Stimulated activated CD8-positive, alpha-beta memory T cell treated with anti-CD3 and anti-CD28 coated beads, Interleukin-4, amount 100 ng/mL, for 48 hours (primary cell): ENCODE data around the gene MLC1.
"Not testable (repeated sequence)": the region's sequence is repeated elsewhere in the genome, so short reads cannot be mapped to it uniquely, and the experiment has no call there.

Experiments used
- DNase-seq: peaks from one replicate; pipeline ENCODE4 v3.0.0-alpha.2; 2020

The MLC1 gene

DNA sequence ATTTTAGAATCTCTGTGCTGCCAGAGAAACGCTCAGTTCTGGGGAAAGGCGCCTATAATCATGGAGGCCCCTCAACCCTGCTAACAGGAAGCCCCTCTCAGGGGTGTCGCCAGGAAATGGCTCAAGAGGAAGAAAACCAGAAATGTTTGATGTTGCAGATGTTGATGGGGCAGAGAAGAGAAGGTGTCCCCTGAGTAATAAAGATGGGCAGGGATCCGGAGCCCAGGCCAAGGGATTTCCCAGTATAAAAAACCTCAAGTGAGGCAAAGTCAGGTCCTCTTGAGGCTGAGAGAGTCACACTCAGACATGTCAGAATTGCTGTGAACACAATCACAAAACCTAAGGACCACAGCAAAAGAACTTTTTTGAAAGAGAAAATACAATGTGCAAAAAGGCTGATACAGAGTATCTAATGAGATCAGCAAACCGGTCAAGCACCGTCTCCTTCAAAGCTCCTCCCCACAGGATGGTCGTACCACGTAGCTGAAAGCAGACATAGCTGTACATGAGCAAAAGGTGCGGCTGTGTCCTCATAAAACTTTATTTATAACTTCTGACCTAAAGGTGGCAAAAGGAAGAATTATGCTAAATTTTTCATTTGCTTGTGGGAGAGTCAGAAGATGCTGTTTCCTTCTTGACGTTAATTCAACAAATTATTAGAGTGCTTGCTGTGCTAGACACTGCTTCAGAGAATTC, 16.8 kb upstream of the MLC1 start:
- DNase-seq = no peak

DNA sequence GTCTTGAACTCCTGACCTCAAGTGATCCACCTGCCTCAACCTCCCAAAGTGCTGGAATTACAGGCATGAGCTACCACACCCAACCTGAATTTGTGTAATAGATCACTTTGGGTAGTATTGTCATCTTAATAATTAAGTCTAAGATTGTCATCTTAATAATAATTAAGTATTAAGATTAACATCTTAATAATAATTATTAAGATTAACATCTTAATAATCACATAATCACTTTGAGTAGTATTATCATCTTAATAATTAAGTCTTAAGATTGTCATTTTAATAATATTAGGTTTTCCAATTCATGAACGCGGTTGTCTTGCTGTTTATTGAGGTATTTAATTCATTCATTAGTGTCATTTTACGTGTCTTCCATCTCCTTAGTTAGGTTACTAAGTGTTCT, 12.8 kb upstream of the MLC1 start:
- DNase-seq = no peak

DNA sequence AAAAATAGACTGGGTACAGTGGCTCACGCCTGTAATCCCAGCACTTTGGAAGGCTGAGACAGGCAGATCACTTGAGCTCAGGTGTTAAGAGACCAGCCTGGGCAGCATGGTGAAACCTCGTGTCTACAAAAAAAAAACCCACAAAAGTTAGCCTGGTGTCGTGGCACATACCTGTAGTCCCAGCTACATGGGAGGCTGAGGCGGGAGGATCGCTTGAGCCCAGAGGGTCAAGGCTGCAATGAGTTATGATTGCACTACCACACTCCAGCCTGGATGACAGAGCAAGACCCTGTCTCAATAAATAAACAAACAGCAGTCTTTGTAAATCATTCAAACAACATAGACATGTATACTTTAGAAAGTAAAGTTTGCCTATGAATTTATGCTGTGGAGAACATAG, 7.1 kb upstream of the MLC1 start:
- no peak for DNase-seq

DNA sequence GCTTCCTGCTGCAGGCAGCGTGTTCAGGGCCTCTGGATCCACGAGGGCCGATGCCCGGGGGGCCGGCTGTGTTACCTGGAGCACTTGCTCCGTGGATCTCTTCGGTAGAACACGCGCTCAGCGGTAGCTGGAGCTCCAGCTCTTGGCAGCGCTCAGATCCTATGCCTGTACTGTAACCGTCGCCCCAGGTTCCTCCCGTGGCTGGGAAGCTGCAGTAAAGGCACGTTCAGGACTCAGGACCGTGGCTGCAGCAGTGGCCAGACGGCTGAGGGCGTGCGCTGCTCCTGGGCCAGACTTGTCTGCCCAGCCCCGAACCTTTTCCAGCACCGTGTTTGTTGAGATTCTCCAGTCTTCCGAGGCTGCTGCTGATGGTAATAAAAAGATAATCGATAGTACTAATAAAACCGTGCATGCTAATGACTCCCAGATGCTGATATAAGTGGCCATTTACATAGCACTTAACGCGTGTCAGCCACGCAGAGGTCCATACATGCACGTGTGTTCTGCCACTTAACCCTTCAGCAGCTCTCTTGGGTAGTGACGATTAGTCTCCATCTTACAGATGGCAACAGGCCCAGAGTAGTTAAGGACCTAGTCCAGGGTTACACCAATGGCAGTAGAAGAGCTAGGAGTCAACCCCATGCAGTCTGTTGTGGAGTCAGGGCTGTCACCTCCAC, 6.0 kb upstream of the MLC1 start:
- DNase-seq = no peak

DNA sequence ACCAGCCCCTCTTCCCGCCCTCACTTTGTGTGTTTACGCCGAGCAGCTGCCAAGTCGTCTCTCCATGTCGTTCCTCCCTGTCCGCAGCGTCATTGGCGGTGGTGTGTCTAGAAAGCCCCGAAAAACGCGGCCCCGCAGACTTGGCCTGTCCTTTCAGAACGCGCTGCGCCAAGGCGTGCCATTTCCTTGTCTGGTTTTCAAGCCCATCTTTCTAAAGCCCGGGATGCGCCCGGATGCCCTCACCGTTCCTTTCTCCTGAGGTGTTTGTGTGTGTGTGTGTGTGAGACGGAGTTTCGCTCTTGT, 5.1 kb upstream of the MLC1 start:
- DNase-seq = no peak

DNA sequence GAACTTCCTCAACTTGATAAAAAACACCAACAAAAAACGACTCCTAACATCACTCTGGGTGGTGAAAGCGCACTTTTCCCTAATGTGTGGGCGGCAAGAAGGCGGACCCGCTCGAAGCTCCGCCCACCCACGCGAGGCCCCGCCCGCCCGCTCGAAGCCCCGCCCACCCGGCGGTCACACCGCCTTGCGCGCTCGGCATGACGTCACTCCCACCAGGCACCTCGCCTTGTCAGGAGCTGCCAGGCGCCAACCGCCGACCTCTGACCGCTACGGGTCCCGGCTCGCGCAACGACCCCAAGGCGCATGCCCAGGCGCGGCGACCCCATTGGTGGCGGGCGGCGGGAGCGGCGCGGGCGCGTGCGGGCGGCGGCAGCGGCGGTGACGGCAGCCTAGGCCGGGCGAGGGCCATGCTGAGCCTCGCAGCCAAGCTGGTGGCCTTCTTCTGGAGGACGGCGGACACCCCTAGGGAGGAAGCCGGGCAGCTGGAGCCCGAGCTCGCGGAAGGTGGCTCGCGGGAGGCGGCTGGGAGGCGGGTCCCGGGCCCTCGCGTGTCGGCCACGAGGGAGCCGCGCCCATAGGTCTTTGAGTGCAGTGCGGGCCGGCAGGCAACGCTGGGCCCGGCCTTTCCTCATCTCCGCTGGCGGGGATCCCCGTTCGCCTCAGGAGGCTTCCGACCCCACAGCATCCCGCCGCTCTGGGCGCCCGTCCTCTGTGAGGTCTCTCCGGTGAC, 4.6 kb upstream of the MLC1 start, which contains the start of gene MOV10L1:
TSS of gene MOV10L1 (plus strand) at position 325 of the 730 bp plus-strand sequence. CDS start at position 408, 83 bp downstream.
- peak; percentile 43 for DNase-seq

DNA sequence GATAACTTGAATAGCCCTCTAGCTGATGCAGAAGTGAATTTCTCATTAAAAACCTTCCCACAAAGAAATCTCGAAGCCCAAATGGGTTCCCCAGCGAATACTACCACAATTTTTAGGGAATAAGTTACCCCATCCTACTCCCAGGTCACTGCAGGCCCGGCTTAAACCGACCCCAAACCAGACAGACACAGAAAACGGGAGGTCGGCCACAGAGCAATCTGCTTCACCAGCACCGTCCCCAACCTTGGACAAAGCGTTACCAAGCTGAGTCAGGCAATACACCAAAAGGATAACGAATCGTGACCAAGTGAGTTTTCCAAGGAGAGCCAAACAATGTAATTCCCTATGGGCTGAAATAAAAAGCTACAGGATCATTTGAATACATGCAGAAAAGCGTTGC, 4.0 kb upstream of the MLC1 start:
- no peak for DNase-seq

DNA sequence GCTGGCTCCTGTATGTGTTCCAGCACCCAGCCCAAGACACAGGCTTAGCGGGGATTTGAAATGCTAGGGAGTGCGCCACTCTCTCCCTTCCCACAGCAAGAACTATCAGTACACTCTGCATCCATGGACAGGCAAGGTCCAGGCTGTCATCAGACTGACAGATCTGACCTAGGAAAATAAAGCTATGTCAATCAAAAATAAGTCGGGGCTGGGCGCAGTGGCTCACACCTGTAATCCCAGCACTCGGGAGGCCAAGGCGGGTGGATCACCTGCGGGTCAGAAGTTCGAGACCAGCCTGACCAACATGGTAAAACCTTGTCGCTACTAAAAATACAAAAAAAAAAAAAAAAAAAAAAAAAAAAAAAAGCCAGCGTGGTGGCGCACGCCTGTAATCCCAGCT, 2.9 kb upstream of the MLC1 start:
- no peak for DNase-seq

DNA sequence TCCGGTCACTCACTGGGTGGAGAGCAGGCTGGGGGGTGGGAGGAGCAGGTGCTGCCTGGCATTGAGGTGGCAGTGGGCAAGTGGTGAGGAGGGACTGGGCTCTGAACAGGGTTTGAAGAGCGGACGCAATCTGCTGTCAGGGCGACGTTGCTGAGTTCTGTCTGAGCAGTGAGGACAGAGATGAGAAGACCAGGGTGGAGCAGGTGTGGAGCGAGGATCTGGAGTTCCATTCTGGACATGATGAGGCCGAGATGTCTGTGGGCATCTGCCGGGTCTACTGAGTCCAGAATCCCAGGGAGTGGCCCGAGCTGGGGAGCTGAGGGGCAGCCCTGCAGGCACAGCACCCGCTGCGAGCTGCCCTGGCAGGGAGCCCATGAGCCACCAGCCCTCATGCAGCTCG, 2.4 kb upstream of the MLC1 start:
- DNase-seq = no peak

DNA sequence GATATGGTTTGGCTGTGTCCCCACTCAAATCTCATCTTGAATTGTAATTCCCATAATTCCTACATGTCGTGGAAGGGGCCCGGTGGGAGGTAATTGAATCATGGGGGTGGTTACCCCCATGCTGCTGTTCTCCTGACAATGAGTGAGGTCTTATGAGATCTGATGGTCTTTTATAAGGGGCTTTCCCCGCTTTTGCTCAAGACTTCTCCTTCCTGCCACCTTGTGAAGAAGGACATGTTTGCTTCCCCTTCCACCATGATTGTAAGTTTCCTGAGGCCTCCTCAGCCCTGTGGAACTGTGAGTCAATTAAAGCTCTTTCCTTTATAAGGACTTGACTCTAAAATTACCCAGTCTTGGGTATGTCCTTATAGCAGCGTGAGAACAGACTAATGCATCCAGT, 1.7 kb upstream of the MLC1 start:
- DNase-seq = not testable (repeated sequence)

DNA sequence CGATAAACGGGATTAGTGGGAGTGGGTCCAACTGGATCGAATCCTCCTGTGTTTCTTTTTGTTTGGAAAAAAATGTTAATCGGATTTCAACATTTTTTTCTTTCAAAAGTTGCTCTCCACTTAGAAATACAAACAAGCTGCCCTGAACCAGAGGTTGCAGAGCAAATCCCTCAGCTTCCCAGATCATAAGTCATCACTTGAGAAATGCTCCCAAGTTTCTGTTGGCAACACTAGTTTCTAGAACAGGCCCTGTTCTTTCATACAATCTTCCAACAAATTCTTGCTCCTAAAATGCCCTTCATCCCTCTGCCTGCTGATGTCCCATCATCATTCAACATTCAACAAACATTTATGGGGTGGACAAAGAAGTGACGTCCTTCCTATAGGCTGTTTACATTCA, 1.3 kb upstream of the MLC1 start:
- DNase-seq = no peak

DNA sequence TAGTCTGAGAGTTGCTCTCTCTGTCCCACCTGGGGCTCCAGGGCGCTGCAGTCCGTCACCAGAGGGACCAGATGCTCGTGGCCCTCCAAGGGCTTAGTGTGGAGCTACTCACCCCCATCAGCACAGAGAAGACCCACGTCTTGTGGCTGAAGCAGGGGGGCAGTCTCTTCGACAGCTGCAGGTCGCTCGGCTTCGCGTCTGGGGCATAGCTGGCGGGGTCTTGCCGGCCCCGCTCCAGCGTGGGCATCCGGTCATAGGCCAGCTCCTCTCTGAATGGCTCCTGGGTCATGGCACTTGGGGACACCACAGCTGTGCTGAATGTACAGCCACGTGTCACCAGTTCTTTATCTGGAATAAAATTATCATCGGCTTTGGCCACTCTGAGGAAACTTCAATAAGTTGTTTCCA, 608 bp downstream of the MLC1 start:
- DNase-seq = no peak

DNA sequence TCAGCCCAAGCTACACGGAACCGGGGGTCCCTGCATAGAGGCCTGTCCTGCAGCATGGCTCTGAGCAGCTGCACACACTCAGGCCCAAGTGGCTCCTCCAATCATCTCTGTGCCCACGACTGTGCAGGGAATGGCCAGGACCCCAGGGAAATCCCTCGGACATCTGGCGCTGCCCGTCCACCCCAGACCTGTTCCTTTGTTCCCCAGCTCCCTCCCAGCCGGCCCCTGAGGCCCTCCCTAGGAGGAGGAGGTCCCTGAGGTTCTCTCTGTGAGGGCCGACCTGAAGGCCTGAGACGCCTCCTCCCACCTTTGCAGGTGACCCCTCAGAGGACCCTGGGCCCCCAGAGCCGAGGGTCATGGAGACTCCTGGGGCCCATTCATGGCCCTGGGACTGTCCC, 1.1 kb downstream of the MLC1 start:
- no peak for DNase-seq

DNA sequence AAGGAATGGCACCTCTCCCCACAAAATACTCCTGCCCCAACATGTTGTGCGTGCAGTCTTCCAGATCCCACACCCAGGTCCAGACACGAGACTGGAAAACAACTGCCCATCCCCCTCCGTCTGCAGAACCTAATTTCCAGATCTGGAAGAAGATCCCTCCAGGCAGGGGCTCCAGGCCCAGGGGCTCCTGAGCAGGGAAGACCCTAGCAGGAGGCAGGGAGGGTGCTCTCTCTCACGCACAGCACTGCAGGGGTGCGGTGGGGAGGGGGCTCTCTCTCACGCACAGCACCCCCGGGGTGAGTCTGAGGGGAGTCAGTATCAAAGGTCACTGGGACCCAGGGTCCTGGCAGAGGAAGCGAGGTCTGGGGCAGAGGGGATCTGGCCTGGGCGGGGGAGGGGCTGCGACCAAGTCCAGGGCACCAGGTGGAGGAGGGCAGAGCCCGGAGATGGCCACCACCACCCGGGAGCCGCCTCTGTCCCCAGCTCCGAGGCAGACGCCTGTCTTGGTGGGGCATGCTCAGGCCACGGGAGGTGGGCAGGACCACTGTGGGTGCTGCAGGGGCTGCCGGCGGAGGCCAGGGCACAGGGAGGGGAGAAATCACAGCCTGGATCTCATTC, 1.7 kb downstream of the MLC1 start:
- DNase-seq = no peak

DNA sequence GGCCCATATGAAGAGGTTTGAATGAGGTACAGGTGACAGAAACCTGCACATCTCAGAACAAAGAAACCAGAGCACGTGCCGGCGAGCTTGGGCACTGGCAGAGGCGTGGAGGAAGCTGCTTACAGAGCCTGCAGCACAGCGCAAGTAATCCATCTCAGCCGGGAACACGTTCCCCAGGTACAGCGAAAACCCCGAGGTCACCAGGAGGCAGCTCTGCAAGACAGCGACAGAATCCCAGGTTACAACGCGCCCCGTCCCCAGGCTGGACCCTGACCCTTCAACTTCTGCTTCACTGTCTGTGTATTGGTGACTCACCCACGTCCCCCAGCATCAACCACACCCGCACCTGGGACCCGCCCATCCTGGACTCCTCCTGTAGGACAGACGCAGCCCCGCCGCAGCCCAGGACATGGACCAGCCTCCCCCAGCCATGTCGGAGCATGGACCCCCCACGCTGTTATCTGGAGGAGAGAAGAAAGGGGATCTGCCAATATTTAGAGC, 2.2 kb downstream of the MLC1 start:
- no peak for DNase-seq

DNA sequence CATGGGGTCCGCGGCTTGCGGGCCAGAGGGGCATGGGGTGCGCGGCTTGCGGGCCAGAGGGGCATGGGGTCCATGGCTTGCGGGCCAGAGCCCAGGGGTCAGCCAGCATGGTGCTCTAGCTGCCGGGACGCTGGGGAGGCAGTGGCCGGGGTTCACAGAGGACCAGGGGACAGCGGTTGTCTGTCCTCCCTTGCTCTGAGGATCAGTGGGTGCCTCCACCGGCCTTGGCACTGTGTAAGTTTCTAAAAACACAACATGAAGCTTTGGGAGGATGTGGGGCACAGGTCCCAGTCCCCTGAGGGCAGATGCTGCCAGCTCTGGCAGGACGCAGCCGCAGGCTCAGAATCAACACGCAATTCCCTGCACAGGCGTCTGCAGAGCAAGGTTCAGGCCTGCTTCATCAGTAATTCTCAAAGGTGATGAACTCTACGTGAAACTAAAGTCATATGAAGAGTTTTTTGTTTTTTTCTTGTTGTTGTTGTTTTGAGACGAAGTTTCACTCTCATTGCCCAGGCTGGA, 3.0 kb downstream of the MLC1 start:
- no peak for DNase-seq

DNA sequence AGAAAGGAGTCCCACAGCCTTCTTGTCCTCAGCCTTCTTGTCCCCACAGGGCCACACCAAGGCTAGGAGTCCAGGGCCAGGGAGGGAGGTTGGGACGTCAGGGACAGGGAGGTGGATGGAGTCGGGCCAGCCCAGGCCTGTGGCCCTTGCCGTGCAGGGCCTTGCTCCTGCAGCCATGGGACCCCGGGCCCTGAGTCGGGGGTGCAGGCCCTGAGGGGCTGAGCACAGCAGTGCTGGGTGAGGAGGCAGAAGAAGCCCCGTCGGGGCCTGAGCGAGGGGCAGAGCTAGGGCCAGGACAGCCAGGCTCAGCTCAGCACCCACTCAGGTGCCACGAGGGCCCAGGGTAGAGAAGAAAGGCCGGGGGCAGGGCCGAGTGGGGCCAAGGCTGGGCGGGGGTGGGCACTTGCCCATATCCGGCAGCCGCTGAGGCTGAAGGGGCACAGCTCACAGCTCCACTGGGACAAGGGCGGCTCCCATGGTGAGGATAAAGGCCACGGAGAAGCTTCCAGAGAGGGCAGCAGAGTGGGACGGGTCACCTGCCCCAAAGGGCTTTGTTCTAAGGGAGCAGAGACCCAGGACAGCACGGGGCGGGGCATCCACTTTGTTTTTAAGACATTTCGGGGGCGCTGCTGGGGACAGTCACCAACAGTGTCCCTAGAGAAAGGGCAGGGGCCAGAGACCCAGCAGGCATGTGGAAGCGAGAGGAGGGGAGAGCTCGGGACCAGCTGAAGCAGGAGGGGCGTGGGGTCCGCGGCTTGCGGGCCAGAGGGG, 3.6 kb downstream of the MLC1 start:
- no peak for DNase-seq

DNA sequence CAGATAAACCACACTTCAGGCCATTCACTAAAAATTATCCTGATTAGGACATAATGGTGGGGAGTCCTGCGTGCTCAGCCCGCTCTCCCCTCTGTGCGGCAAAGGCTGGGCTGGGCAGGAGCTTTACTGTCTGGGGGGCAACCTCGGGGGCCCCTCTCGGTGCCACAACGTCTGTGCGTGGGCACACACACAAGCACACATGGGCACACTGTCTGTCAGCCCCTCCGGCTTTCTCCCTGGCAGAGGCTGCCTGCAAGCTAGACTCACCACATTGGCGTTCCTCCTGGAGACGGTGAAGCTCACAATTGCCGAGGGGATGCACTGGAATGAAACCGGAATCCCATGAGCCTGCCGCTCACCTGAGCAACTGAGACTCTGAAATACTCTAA, 5.2 kb downstream of the MLC1 start:
- no peak for DNase-seq

DNA sequence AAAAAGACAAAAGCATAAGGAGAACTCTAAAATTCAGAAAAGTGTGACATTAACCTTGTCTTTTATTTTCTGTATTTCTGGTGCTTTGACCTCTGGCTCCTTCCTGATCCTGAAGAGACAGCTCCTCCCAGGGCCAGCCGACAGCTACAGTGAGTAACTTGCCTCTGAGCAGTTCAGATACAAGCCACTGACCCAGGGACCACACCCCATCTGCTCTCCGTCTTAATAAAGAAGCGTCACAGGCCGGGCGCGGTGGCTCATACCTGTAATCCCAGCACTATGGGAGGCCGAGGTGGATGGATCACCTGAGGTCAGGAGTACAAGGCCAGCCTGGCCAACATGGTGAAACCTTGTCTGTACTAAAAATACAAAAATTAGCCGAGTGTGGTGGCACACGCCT, 6.5 kb downstream of the MLC1 start:
- DNase-seq = no peak

DNA sequence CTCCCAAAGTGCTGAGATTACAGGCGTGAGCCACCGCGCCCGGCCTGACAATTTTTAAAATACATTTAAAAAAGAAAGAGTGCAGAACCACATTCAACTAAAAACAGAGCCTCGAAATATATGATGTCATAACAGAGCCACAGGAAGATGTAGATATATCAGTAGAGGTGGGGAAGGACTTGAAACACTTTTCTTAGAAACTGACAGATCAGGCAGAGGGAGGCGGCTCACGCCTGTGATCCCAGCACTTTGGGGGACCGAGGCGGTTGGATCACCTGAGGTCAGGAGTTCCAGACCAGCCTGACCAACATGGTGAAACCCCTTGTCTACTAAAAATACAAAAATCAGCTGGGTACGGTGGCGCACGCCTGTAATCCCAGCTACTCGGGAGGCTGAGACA, 7.0 kb downstream of the MLC1 start:
- DNase-seq = no peak

DNA sequence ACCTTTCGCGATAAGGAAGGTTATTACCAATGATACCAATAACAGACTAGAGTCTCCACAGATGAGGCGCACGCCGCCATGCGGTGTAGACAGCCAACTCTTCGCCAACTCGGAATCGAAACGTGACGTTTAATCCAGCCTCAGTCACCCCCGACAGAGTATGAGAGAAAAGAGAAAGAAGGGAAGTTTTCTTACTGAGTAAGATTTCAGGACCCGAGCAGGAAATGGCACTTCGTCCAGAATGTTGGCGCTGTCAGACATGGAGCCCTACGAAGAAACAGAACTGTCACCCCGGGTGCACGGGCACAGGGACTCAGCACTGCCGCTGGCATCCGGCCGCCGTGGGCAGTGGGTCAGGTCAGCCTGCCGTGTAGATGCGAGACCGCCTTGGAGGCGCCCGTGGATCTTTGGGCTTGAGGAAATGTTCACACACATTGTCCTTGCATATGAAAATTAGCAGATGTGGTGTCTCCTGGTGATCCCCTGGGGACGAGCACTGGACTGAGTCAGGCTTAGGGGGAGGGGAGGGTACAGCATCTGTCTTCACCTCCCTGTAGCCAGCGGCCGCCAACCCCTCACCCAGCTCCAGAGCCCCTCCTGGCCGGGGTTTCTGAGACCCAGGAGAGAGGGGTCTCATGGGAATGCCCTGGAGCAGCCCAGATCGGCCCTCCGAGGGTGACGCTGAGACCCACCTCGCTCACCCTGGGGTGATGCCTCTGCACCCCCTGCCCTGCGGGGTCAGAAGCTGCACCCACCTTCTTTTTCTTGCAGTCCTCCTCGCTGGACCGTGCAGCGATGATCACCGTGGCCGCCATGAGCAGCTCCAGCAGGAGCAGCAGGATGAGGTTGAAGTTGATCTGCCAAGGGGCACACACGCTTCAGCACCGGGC, 8.3 kb downstream of the MLC1 start:
- DNase-seq = no peak
